Embryonic facial prominence (tissue), 1 donor: ENCODE measurements around the gene HECTD2.
"Not testable (repeated sequence)": the region's sequence is repeated elsewhere in the genome, so short reads cannot be mapped to it uniquely, and the experiment has no call there.

ENCODE experiments used
- DNase-seq: peaks from one replicate; pipeline ENCODE4 v3.0.0-alpha.2; 2016; ENCODE audit errors: extremely low spot score

The HECTD2 gene

DNA sequence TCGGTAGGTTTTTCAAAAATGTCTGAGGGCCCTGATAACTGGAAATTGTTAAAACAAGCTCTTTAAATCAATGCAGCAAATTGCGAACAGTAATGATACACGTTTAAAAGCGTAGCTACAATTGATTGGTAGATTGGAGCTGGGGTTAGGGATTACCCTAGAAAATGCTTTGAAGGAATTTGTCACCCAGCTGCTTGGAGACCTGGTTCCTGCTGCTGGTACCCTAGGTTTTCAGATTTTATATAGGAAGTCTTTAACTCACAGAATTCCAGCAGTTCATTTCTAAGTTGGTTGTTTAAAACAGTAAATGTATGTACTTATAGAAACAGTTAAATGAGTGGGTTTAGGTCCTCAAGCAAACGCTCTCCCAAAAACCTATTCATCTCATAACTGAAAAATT is 1.5 kb downstream of the HECTD2 start:
- no peak for DNase-seq

DNA sequence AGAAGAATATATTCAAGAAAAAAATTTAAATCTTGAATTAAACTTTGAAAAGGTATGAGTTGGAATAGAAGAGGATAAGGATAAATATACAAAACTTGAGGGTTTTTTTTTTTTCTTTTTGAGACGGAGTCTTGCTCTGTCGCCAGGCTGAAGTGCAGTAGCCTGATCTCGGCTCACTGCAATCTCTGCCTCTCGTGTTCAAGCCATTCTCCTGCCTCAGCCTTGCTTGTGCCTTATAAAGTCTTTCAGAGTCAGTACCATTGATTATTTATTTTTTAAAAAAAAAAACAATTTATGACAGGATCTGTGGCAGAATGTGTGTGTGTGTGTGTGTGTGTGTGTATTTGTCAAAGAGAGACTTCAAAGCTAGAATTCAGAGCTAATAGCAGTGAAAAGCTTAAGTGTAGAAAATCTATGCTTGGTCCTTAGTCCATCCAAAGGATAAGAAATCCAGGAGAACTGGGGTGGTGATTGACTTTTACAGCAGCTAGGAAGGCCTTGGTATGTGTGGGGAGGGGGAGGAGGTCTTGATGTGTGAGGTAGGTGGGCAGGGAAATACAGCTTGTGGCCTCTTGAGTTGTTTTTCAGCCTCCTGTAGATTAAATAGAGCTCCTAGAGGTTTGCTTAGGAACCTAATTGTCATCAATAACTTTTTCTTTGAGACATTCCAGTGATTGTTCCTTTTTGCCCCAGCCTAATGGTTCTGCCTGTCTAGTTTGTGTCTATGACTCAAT is 2.4 kb downstream of the HECTD2 start:
- DNase-seq = no peak

DNA sequence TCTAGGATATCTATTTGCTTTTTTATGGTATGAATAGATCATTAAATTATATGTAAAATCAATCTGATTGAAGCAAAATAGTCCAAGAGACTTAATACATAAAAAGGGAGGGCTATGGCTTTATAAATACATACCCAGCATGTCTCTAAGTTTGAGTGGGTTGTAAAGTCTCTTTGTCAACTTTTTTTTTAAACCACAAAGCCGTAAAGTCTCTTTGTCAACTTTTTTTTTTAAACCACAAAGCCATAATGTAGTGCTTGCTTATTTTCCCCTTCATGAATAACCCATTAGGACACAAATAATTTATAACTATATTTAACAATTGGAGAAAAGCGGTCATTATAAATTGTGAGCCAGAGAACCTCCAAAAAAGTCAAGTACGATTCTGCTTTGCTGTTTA is 5.7 kb downstream of the HECTD2 start:
- DNase-seq = no peak

DNA sequence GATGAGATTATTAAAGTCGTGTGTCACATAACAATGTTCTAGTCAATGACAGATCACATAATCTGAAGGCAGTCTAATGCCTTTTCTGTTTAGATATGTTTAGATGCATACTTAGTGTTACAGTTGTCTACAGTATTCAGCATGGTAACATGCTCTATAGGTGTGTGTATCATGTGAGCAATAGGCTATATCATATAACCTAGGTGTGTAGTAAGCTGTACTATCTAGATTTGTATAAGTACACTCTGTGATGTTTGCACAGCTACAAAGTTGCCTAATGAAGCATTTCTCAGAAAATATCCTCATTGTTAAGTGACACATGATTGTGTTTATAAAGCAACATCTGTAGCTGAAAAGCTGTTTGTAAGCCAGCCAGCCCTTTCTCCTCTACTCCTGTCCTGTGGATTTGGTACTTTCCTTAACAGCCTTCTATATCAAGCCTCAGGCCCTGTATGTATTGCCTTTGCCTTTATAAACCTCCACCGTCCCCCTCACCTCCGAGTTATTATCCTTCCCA is 6.3 kb downstream of the HECTD2 start:
- DNase-seq = no peak

DNA sequence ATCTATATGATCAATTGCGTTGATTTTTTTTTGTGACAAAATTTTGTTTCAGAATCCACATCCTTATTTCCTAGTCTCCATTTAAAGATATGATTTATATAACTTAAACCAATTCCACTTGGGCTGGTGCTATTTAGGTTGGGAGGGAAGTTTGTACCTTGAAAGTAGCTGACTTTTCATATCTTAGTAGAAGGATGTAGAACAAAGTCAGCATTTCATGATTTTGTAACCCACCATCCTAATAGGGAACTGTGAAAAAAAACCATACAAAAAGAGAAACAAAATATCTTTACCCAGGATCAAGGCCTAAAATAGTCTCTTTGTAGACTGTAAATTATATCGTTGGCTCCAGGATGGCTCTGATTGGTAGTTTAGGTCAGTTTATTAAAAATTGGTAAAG is 8.3 kb downstream of the HECTD2 start:
- no peak for DNase-seq

DNA sequence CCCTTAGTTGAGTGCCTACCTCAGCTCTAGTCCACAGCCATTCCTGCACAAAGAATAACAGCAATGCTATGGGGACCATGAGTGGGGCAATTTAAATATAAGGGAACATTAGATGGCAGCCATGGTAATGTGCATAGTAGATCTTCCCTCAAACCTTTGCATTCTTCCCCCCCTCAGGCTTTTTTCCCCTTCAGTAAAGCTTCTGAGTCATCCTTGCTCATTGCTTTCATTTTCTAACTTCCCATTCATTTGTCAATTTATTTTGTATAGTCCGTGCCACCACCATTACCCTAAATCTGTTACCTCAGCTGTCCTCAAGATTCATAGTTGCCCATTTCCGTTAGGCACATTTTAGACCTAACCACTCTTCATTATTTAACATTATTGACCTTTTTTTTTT is 10.7 kb downstream of the HECTD2 start:
- DNase-seq = no peak

DNA sequence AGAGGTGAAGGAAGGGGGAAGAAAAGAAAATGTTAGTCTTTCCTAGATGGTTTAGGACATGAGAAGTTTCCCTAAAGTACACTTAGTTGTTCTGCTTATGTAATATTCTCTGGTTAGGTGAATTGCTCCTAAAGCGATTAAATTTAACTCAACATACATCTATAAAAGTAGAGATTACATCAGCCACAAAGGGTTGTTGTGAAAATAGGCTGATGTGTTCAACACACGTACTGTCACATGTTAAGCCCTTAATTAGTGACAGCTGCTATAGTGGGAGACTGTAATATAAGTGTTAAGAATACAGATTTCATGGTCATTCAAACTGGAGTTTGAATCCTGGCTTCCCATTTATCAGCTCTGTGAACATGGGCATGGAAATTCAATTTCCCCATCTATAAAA is 12.8 kb downstream of the HECTD2 start:
- DNase-seq = no peak

DNA sequence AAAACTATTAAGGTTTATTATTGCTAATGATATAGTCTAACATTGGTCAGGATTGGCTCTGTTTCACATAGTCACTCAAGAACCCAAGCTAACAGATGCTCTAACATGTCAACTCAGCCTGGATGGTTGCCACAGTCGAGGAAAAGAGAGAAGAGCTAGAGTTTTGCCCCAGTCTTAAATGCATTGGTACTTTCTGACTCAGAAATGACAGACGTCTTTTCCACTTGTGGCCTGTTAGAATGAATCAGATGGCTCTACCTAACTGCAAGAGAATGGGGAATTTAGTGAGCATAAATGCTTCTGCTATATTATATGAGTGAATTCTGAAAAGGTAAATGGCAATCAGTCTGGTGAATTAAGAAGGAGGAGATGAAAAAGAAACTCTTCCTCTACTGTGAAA is 13.9 kb downstream of the HECTD2 start:
- DNase-seq = no peak

DNA sequence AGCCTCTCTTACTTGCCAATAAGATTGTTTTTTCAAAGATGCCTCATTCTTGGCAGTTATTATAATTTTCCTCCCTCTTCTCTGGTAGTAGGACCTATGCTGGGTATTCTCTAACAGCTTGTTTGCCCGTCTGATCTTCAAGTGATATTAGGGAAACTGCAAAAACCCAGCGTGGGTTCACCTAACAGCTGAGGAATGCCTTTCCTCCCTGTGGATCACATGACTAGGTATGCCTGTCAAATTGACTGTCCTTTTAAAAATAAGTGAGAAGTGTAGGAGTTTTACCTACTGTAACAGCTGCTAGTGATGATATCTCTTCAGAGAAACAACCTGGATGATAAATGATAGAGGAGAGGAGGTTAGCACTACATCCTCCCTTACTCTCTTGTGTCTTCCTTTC is 22.0 kb downstream of the HECTD2 start:
- DNase-seq = no peak

DNA sequence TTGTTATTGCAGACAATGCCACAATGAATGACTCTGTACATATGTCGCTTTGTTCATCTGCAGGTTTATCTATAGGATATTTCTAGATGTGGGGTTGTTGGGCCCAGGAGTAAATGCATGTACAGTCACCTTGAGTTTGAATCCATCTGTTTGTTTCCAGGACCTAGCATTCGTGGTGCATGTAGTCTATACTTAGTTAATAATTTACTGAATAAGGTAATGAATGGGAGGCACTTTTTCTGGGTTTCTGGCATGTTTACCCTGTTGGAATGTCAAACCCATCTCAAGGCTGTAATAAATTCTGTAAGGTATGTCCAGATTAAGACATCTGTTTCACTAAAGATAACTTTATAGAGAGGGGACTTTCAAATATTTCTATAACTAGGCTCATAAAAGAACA is 23.5 kb downstream of the HECTD2 start:
- DNase-seq = no peak

DNA sequence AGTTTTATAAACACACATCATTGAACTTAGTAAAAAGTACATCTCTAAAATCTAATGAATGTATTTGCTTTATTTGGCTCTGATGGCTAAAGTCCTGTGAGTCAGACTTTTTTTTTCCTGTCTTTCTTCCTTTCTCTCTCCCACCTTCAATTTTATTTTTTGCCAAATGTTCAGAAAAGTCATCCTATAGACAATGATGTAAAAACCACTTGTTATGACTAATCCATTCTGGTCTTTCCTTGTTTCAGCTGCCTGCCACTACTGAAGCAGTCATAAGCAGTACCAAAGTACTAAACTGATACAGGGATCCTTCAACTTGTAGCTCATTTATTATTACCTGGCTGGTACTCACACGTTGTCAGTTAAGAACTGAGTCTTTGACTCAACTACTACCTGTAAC is 23.9 kb downstream of the HECTD2 start:
- DNase-seq = no peak

DNA sequence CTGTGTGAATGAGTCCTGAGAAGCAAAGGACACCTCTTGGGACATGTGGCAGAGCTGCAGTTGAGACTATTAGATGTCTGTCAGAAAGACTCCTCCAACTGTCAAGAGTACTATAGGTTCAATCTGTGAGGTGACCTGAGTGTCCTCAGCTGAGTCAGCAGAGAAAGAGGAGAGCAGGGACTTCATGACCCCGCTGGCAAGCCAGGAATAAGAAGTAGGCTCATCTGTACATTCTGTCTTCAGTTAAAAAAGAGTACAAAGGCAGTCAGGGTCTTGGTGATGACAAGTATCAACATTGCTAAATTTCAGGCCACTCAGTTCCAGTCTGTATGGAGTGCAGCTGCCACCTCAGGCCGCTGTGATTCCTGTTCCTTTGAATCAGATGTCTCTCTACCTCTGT is 25.1 kb downstream of the HECTD2 start:
- DNase-seq = no peak

DNA sequence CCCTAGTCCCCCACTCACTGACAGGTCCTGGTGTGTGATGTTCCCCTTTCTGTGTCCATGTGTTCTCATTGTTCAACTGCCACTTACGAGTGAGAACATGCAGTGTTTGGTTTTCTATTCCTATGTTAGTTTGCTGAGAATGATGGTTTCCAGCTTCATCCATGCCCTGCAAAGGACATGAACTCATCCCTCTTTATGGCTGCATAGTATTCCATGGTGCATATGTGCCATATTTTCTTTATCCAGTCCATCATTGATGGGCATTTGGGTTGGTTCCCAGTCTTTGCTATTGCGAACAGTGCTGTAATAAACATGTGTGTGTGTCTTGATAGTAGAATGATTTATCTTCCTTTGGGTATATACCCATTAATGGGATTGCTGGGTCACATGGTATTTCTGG is 28.1 kb downstream of the HECTD2 start:
- not testable (repeated sequence) for DNase-seq

DNA sequence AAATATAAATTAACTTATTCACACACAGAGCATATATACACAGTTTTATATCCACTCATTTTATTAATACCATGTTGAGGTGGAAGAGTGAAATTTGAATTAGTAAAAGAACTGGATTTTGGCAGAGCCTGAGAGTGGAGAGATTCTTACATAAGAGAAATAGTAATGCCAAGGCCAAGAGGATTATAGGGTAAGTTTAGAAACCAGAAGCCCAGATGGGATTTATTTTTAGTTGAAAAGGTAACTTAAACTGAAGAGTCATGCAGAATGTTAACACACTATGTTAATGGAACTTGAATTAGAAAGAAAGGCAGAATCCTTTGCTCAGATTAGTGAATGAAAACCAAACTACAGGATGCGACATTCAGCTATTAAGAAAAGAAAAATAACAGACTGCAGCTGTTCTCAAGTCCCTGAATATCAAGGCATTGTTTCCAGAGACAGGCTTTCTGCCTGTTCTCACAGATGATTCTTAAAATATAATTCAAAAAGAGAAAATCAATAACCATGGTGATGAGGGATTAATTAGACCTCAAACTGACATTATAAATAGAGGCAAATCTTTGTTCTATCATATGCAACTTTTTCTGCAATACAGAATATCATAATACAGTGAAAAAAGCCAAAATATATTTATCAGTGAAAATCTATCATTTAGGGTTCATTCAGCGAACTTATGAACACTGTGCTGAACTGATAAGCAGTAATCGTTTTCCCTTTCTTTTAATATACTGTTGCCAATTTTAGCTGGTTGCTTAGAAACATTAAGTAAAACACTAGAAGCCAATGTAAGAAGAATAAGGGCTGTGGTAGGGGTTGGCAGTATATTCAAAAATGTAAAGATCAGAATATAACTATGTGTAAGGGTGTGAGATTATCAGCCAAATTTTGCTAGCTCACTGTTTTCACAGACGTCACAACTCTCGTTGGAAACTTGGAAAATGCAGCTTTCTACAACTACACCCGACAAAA is 34.4 kb downstream of the HECTD2 start:
- no peak for DNase-seq

DNA sequence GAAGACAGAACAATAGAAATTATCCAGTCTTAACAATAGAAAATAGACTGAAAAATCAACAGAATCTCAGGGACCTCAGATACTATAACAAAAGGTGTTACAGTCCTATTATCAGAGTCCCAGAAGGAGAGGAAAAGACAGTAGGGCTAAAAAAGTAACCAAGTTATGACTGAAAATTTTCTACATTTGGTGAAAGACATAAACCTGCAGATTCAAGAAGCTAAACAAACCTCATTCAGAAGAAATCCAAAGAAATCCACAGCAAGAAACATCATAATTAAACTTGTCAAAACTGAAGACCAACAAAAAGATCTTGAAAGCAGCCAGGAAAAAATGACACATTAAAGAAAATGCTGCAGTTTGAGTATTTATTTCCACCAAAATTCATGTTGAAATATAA is 41.9 kb downstream of the HECTD2 start:
- no peak for DNase-seq

DNA sequence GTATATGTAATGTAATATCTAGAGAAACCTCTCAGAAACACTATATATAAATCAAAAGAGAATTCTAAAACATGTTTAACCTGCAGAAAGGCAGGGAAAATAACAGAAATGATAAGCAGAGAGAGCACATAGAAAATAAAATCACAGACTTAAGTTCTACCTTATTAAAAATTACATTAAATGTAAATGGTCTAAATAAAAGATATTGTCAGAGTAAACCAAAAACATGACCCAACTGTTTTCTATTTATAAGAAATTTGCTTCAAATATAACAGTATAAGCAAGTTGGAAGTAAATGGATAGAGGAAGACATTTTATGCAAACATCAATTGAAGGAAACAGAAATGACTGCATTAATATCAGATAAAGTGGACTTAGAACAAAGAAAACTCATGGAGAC is 43.4 kb downstream of the HECTD2 start:
- DNase-seq = no peak

DNA sequence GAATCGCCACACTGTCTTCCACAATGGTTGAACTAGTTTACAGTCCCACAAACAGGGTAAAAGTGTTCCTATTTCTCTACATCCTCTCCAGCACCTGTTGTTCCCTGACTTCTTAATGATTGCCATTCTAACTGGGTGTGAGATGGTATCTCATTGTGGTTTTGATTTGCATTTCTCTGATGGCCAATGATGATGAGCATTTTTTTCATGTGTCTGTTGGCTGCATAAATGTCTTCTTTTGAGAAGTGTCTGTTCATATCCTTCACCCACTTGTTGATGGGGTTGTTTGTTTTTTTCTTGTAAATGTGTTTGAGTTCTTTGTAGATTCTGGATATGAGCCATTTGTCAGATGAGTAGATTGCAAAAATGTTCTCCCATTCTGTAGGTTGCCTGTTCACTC is 45.0 kb downstream of the HECTD2 start:
- DNase-seq = not testable (repeated sequence)

DNA sequence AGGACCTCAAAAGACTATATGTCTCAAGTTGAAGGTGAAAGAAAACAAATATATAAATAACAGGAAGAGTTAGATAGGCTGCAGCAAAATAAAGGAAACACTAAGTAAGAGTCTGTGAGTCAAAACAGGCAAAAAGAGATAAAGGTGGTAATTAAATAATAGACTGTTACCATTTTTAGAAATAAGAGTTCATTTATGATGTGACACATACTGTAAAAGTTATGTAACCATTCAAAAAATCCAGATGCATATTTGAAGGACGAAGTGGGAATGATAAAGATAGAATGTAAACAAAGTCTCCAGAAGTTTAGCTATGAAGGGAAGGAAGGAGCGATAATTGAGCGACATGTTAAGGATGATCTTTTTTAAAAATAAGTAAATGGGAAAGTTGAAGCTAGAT is 50.5 kb downstream of the HECTD2 start:
- DNase-seq = no peak

DNA sequence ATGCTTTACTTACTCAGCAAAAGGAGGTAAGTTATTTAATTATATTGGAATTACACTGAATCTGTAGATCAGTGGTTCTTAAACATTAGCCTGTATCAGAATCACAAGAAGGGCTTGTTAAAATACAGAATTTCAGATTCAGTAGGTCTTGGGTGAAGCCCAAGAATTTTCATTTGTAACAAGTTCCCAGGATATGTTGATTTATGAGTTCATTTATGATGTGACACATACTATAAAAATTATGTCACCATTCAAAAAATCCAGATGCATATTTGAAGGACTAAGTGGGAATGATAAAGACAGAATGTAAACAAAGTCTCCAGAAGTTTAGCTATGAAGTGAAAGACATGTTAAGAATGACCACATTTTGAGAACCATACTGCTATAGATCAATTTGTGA is 52.3 kb downstream of the HECTD2 start:
- DNase-seq = no peak

DNA sequence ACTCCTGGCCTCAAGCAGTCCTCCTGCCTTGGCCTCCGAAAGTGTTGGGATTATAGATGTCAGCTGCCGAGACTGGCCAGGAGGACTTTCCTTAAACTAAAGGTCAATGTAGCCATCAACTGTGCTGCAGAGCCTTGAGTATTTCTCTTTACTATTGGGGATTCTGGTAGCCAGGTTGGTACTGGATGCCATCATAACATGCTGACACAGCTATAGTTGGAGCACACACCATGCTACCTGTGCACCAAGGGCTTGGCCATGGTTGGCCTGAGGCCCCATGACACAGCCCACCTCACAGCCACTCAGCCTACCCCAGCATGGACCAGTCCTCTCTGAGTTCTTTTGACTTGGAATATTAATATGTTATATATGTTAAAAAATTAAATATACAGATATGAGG is 54.4 kb downstream of the HECTD2 start:
- no peak for DNase-seq

DNA sequence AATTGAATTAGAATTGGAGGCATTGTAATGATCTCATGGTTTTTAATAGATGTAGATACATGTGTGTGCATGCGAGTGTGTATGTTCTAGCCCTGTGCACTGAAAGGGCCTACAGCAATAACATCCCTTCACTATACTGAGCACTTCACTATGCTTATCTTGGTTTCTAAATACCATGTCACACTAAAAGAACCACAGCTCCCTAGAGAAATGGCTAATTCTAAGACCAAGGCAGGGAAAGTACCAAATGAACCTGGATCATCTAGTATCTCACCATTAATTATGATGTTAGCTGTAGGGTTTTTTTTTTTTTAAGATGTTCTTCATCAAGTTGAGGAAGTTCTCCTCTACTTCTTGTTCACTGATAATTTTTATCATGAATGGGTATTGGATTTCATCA is 55.1 kb downstream of the HECTD2 start:
- DNase-seq = no peak

DNA sequence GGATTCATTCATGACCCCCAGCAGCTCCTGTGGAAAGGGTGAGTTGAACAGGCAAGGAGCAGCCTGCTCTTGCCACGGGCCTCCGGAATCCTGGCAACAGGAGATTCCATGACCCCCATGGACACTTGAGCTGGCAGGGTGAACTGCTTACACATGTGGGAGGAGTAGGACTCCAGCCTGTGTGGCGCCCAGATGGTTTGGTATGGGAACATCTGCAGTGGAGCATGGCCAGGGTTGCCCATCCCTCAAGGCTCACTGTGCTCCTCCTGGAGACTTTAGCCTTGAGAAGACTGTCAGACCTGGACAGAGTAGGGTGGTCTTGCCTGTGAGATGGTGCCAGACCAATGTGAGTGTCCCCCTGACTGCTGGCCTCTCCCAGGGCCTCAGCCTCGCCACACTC is 57.0 kb downstream of the HECTD2 start:
- no peak for DNase-seq

DNA sequence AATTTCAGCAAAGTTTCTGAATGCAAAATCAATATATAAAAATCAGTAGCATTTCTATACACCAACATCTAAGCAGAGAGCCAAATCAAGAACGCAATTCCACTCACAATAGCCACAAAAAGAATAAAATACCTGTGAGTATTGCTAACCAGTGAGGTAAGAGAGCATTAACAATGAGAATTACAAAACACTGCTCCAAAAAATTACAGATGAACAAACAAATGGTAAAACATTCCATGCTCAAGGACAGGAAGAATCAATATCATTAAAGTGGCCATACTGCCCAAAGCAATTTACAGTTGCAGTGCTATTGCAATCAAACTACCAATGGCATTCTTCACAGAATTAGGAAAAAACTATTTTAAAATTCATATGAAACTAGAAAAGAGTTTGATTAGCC is 61.5 kb downstream of the HECTD2 start:
- no peak for DNase-seq
